Measurements from ENCODE around the gene UBE2V1.

DNA sequence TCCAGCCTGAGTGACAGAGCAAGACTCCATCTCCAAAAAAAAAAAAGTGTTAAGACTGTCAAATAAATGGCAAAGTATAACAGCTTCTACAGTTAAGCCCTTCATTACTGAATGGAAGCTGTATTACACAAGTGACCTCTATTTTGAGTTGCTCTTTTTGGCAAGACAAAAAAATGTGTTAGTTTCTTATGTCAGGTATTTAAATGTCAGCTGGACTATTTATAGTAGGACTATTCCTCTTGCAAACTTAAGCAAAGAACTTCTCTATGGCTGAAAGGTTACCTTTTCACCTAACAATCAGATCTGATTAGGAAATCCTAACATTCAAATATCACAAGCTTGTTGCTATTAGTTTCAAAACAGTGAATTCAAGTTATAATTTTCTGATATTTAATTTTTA is 12.4 kb downstream of the UBE2V1 start:
- TF ChIP-seq, protein P1, sequence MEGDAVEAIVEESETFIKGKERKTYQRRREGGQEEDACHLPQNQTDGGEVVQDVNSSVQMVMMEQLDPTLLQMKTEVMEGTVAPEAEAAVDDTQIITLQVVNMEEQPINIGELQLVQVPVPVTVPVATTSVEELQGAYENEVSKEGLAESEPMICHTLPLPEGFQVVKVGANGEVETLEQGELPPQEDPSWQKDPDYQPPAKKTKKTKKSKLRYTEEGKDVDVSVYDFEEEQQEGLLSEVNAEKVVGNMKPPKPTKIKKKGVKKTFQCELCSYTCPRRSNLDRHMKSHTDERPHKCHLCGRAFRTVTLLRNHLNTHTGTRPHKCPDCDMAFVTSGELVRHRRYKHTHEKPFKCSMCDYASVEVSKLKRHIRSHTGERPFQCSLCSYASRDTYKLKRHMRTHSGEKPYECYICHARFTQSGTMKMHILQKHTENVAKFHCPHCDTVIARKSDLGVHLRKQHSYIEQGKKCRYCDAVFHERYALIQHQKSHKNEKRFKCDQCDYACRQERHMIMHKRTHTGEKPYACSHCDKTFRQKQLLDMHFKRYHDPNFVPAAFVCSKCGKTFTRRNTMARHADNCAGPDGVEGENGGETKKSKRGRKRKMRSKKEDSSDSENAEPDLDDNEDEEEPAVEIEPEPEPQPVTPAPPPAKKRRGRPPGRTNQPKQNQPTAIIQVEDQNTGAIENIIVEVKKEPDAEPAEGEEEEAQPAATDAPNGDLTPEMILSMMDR (IDR thresholded peaks at IDR 0.05) = no peak
- TF ChIP-seq POLR2A (IDR thresholded peaks at IDR 0.05) = no peak
- no peak for TF ChIP-seq EP300 (IDR thresholded peaks at IDR 0.05)
